Measurements from ENCODE around the gene TMEM63A.

DNA sequence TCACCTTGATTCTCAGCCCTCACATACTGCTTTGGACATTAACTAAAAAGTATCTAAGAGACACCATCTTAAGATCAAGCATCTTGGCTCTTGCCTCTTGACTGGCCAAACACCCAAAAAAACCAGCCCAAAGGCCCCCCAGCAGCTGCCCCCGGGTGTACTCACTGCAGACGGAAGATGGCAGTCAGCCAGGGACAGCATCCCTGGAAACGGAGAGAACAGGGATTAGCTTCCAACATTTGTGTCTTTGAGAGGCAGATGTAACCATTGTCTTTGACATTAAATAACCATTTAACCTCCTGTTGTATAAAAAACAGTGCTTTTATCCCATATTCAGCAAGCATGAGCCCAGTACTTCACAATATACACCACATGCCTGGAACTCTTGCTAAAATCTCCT lies 11.3 kb downstream of the TMEM63A start:
- TF ChIP-seq CTCF (IDR thresholded peaks at IDR 0.05) (no peak), POLR2AphosphoS5 (IDR thresholded peaks at IDR 0.05) (no peak), POLR2A (IDR thresholded peaks at IDR 0.05) (no peak)

Measured in transverse colon (tissue), 4 donors.